LNCAP (cell line): ENCODE results near the gene NOS1.
A peak's percentile ranks its signal among the peaks of the same experiment; 100 is the strongest.

Experiments used
- CTCF ChIP-seq: fragments of 450-650 bp; IDR thresholded peaks from 2 replicates; pipeline ENCODE4 v1.5.1; 2017; ENCODE audit warnings: mild to moderate bottlenecking

NOS1 gene

DNA sequence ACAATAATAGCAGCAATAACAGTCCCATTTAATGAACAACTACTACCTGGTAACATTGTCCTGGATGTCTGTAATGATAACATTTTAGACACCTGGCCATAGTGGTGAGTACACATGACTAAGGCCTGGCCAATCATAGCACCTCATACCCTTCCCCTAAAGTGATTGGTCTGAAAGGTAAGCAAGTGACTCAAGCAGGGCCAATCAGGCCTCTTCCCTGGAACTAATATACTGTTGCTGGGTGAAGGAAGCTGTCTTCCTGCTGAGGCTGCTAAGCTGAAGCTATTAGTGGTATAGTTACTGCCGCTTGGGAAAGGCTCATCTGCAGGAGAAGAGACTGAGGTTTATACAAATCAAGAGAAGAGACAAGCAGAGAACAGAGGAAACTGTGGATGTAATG is 18.7 kb upstream of the NOS1 start:
- TF ChIP-seq CTCF = no peak

- TF ChIP-seq CTCF = no peak
Measured at GRCh38 chr12:117377758-117378157, 16.3 kb upstream of the NOS1 start.

DNA sequence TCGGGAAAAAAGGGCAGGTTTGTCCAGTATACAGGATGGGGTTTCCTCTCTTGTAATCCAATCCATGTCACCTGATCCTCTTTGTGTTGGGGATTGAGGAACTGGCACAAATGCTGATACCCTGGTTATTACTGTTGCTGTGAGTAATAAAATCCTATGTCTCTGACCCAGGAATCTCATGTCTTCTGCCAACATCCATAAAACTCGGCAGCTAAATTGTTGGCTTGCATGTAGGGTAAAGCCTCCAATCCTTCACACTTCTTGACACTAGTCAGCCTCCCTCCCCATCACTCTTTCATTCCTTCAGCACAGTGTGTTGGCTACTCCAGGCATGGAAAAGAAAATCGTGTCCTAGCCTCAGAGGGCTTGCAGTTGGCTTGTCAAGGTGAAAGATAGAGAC is 9.2 kb upstream of the NOS1 start:
- no peak for TF ChIP-seq CTCF

GRCh38 chr12:117367006-117367638 is 5.7 kb upstream of the NOS1 start:
- TF ChIP-seq CTCF = peak; percentile 86

- no peak for TF ChIP-seq CTCF
Measured at GRCh38 chr12:117365049-117365616, 3.7 kb upstream of the NOS1 start.

DNA sequence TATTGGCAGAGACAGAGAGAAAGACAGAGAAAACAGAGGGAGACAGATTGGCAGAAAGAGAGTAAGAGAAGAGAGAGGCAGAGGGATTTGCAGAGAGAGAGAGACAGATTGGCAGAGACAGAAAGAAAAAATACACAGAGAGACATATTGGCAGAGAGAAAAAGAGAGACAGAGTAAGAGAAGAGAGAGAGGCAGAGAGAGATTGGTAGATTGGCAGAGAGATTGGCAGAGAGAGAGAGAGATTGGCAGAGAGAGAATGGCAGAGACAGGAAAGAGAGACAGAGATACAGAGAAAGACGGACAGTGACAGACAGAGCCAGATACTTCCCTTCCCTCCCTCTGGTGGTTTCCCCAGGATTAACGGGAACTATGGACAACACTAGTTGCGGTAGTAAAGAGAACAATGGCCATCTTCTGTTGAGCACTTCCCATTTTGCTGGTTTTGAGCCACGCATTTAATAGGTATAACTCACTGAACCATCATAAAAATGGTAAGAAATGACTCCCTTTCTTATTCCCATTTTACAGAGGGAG is 2.6 kb upstream of the NOS1 start:
- TF ChIP-seq CTCF = peak; percentile 26; the same call in 1 of the 2 replicates

- no peak for TF ChIP-seq CTCF
Measured at GRCh38 chr12:117363056-117363662, 1.7 kb upstream of the NOS1 start.
